ENCODE results near the gene PSME3. TPM values are rescaled to one million over a fixed set of nuclear protein-coding genes. Genes with fewer than 3 reads are reported as not detected.

PSME3 gene
- total RNA-seq, 1 donor from 2014 or later, result 136 TPM

GRCh38 chr17:42830971-42831370, 2.2 kb upstream of the PSME3 start:
- Mint-ChIP-seq H3K27ac (no peak overlapping the region), H3K36me3 (ENCODE audit: low read depth) (peaks cover 23% of the 10 kb centered on the region), H3K27me3 (peaks cover 4% of the 10 kb centered on the region), H3K4me1 (peaks cover 22% of the 10 kb centered on the region), H3K4me3 (no peak overlapping the region), H3K9me3 (no peaks in the 10 kb centered on the region)
- POLR2A ChIA-PET, result interaction anchor here (0.6 to 6.8 kb wide), 3 partner anchors 10 to 537 kb away, joined by 3 to 115 read pairs (median 4); partner anchors contain the start of gene BECN1
- intact Hi-C loops (cut with micrococcal nuclease), result loop anchor here (5.0 kb wide), 2 partner anchors 151 to 651 kb away; partner anchors contain the start of genes DHX8, PTGES3L and RUNDC1
- ATAC-seq (ENCODE audit: low read depth) (no peak), DNase-seq (no peak)
- TF ChIP-seq CTCF (IDR thresholded peaks at IDR 0.05), result no peak
- CTCF ChIA-PET, result interaction anchor here (1.2 kb wide), 1 partner anchor 253 kb away, joined by 5 read pairs; the partner anchor contains the start of gene PSMC3IP

GRCh38 chr17:42832213-42832933, 824 bp upstream of the PSME3 start:
- peaks cover 4% of the 10 kb centered on the region for H3K27me3 Mint-ChIP-seq
- H3K36me3 Mint-ChIP-seq (ENCODE audit: low read depth), result peaks cover 36% of the 10 kb centered on the region
- no peaks in the 10 kb centered on the region for H3K9me3 Mint-ChIP-seq
- POLR2A ChIA-PET, result interaction anchor here (0.5 to 6.8 kb wide), 15 partner anchors 10 to 536 kb away, joined by 4 to 115 read pairs (median 8); partner anchors contain the start of genes BECN1, PSMC3IP, RPL27 and VPS25
- ATAC-seq (ENCODE audit: low read depth) (peak; percentile 7), DNase-seq (no peak)
- H3K27ac Mint-ChIP-seq, result peak overlapping the region; percentile 99
- H3K4me1 Mint-ChIP-seq, result peaks cover 22% of the 10 kb centered on the region
- TF ChIP-seq CTCF (IDR thresholded peaks at IDR 0.05), result no peak
- intact Hi-C loops (cut with micrococcal nuclease), result loop anchor here (2.0 to 5.0 kb wide), 3 partner anchors 150 to 650 kb away; partner anchors contain the start of genes DHX8, NBR1, PTGES3L and RUNDC1
- H3K4me3 Mint-ChIP-seq, result peak overlapping the region; percentile 97
- CTCF ChIA-PET, result interaction anchor here (1.3 to 4.1 kb wide), 5 partner anchors 8 to 254 kb away, joined by 4 to 27 read pairs (median 10); partner anchors contain the start of genes BECN1, PSMC3IP and RPL27

GRCh38 chr17:42833767-42834422, 698 bp downstream of the PSME3 start:
- intact Hi-C loops (cut with micrococcal nuclease), result loop anchor here (1.0 to 5.0 kb wide), 6 partner anchors 10 to 648 kb away; partner anchors contain the start of genes BECN1, DHX8, NBR1 and PTGES3L
- H3K27ac Mint-ChIP-seq, result peak overlapping the region; percentile 99
- peaks cover 24% of the 10 kb centered on the region for H3K4me1 Mint-ChIP-seq
- TF ChIP-seq CTCF (IDR thresholded peaks at IDR 0.05), result no peak
- no peaks in the 10 kb centered on the region for H3K9me3 Mint-ChIP-seq
- CTCF ChIA-PET, result interaction anchor here (1.3 to 4.1 kb wide), 4 partner anchors 10 to 256 kb away, joined by 4 to 27 read pairs (median 14); partner anchors contain the start of genes BECN1, PSMC3IP and RPL27
- DNase-seq (no peak), ATAC-seq (ENCODE audit: low read depth) (no peak)
- POLR2A ChIA-PET, result interaction anchor here (0.6 to 6.8 kb wide), 25 partner anchors 9 to 565 kb away, joined by 3 to 115 read pairs (median 5); partner anchors contain the start of genes ARL4D, BECN1, CNTD1 and COA3
- peaks cover 51% of the 10 kb centered on the region for H3K36me3 Mint-ChIP-seq (ENCODE audit: low read depth)
- H3K4me3 Mint-ChIP-seq, result peak overlapping the region; percentile 97
- no peaks in the 10 kb centered on the region for H3K27me3 Mint-ChIP-seq

GRCh38 chr17:42835732-42836131, 2.5 kb downstream of the PSME3 start:
- Mint-ChIP-seq H3K4me3 (no peak overlapping the region), H3K27ac (no peak overlapping the region), H3K36me3 (ENCODE audit: low read depth) (peaks cover 66% of the 10 kb centered on the region), H3K4me1 (peaks cover 24% of the 10 kb centered on the region), H3K27me3 (no peaks in the 10 kb centered on the region), H3K9me3 (no peaks in the 10 kb centered on the region)
- intact Hi-C loops (cut with micrococcal nuclease), result no loop called here
- ChIA-PET CTCF (interaction anchor here (1.6 to 4.1 kb wide), 2 partner anchors 12 to 16 kb away, joined by 5 to 27 read pairs; partner anchors contain the start of gene BECN1), POLR2A (interaction anchor here (0.6 to 6.8 kb wide), 3 partner anchors 15 to 894 kb away, joined by 4 to 115 read pairs (median 6); partner anchors contain the start of genes BECN1 and RPL27)
- no peak for ATAC-seq (ENCODE audit: low read depth)
- no peak for DNase-seq
- no peak for TF ChIP-seq CTCF (IDR thresholded peaks at IDR 0.05)
